ENCODE results near the gene CPA4.

DNA sequence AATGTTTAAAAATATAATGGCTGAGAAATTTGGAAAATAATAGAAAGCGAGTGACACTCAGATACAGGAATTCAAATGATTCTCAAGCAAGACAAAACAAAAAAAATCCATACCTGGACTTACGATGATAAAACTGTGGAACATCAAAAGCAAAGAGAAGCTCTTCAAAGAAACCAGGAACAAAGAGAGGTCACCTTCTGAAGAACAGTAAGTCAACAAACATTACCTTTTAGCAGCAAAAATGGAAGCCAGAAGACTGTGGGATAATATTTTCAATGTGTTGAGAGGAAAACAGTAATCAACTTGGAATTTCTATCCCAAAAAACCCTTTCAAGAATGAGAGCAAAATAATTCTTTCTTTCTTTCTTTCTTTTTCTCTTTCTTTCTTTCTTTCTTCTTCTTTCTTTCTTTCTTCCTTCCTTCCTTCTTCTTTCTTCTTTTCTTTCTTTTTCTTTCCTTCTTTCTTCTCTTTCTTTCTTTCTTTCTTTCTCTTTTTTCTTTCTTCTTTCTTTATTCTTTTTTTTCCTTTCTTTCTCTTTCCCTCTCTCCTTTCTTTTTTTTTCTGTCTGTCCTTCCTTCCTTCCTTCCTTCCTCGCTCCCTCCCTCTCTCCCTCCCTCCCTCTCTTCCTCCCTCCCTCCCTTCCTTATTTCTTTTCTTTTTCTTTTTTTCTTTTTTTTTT lies 49.9 kb downstream of the CPA4 start:
- TF ChIP-seq CTCF (IDR thresholded peaks at IDR 0.05; ENCODE audit: poor library complexity) (no peak), EZH2 (IDR thresholded peaks at IDR 0.05; ENCODE audit: borderline replicate concordance) (no peak)

Data from hepatocyte (in vitro differentiated cells).